ENCODE measurements around the gene TMEM201.

Gene TMEM201

GRCh38 chr1:9551984-9552383, 36.7 kb upstream of the TMEM201 start:
- no peak for DNase-seq (ENCODE audit: low read depth)
- H3K4me3 ChIP-seq (ENCODE audit: control insufficient read depth, low read depth, low read length), result no peak overlapping the region
- TF ChIP-seq CTCF (conservative IDR thresholded peaks at IDR 0.05; ENCODE audit: control insufficient read depth, insufficient read depth, low read depth, low read length), result no peak

- DNase-seq (ENCODE audit: low read depth), result no peak
- TF ChIP-seq CTCF (conservative IDR thresholded peaks at IDR 0.05; ENCODE audit: control insufficient read depth, insufficient read depth, low read depth, low read length), result no peak
- H3K4me3 ChIP-seq (ENCODE audit: control insufficient read depth, low read depth, low read length), result no peak overlapping the region
Observed at GRCh38 chr1:9553736-9554144, 35.0 kb upstream of the TMEM201 start.

- no peak overlapping the region for H3K4me3 ChIP-seq (ENCODE audit: control insufficient read depth, low read depth, low read length)
- DNase-seq (ENCODE audit: low read depth), result no peak
- TF ChIP-seq CTCF (conservative IDR thresholded peaks at IDR 0.05; ENCODE audit: control insufficient read depth, insufficient read depth, low read depth, low read length), result no peak
Observed at GRCh38 chr1:9555942-9556341, 32.8 kb upstream of the TMEM201 start.

GRCh38 chr1:9557624-9558023, 31.1 kb upstream of the TMEM201 start:
- no peak for DNase-seq (ENCODE audit: low read depth)
- H3K4me3 ChIP-seq (ENCODE audit: control insufficient read depth, low read depth, low read length), result no peak overlapping the region
- TF ChIP-seq CTCF (conservative IDR thresholded peaks at IDR 0.05; ENCODE audit: control insufficient read depth, insufficient read depth, low read depth, low read length), result no peak

GRCh38 chr1:9558271-9558945, 30.3 kb upstream of the TMEM201 start:
- no peak for TF ChIP-seq CTCF (conservative IDR thresholded peaks at IDR 0.05; ENCODE audit: control insufficient read depth, insufficient read depth, low read depth, low read length)
- no peak overlapping the region for H3K4me3 ChIP-seq (ENCODE audit: control insufficient read depth, low read depth, low read length)
- no peak for DNase-seq (ENCODE audit: low read depth)

- TF ChIP-seq CTCF (conservative IDR thresholded peaks at IDR 0.05; ENCODE audit: control insufficient read depth, insufficient read depth, low read depth, low read length), result no peak
- no peak overlapping the region for H3K4me3 ChIP-seq (ENCODE audit: control insufficient read depth, low read depth, low read length)
- no peak for DNase-seq (ENCODE audit: low read depth)
Observed at GRCh38 chr1:9558946-9559545, 29.7 kb upstream of the TMEM201 start.

Measured in fibroblast of mammary gland (primary cell).